ENCODE results near the gene PRKAR1A. TPM values are rescaled to one million over a fixed set of nuclear protein-coding genes. Genes with fewer than 3 reads are reported as not detected.

PRKAR1A gene
- total RNA-seq, 2 donors from 2014 or later, result 296 to 409 TPM

DNA sequence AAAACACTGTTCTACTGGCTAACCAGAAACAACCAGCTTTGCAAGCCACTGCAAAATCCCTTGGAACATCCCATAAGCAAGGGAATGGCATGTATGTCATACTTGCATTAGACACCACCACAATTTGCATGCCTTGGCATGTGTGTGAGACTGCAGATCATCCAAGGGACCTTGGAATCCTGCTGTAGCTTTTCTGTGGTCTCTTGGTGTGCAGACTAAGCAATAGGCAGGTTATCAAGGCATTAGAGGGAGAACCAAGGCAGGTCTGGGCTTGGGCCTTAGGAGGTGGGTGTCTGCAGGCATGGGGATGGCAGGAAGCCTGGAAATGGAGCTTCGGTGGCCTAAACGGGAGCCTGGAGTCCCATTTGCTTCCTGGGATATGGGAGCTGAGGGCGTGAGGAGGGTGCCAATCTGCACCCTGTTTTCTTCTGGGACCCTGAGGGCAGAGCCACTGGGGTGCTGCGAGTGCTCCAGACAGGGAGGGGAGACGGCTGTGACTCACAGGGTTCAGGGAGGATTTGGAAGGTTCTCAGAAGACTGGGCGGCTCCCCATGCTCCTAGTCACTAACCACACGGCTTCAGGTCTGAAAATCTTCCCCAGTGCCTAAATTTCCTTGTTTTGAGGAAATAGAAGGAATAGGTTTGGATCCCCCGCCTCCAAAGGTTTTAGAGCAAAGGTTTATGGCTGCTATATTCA, 52.3 kb downstream of the PRKAR1A start:
- no peak overlapping the region for H3K4me3 ChIP-seq
- no peak for DNase-seq (ENCODE audit: low spot score)
- 77% methylated on average over 8 of the region's 8 CpGs for WGBS
- H3K4me1 ChIP-seq (replicated peaks), result no peaks in the 10 kb centered on the region
- no peak for TF ChIP-seq POLR2A (IDR thresholded peaks at IDR 0.05)
- no peak for TF ChIP-seq POLR2AphosphoS5 (IDR thresholded peaks at IDR 0.05)
- TF ChIP-seq, protein P1, sequence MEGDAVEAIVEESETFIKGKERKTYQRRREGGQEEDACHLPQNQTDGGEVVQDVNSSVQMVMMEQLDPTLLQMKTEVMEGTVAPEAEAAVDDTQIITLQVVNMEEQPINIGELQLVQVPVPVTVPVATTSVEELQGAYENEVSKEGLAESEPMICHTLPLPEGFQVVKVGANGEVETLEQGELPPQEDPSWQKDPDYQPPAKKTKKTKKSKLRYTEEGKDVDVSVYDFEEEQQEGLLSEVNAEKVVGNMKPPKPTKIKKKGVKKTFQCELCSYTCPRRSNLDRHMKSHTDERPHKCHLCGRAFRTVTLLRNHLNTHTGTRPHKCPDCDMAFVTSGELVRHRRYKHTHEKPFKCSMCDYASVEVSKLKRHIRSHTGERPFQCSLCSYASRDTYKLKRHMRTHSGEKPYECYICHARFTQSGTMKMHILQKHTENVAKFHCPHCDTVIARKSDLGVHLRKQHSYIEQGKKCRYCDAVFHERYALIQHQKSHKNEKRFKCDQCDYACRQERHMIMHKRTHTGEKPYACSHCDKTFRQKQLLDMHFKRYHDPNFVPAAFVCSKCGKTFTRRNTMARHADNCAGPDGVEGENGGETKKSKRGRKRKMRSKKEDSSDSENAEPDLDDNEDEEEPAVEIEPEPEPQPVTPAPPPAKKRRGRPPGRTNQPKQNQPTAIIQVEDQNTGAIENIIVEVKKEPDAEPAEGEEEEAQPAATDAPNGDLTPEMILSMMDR (IDR thresholded peaks at IDR 0.05), result no peak
- H3K27ac ChIP-seq, result no peak overlapping the region
- intact Hi-C loops (cut with DNase I), result no loop called here
- no peaks in the 10 kb centered on the region for H3K36me3 ChIP-seq
- H3K27me3 ChIP-seq (replicated peaks; ENCODE audit: insufficient read depth), result no peaks in the 10 kb centered on the region
- H3K9me3 ChIP-seq, result no peaks in the 10 kb centered on the region

DNA sequence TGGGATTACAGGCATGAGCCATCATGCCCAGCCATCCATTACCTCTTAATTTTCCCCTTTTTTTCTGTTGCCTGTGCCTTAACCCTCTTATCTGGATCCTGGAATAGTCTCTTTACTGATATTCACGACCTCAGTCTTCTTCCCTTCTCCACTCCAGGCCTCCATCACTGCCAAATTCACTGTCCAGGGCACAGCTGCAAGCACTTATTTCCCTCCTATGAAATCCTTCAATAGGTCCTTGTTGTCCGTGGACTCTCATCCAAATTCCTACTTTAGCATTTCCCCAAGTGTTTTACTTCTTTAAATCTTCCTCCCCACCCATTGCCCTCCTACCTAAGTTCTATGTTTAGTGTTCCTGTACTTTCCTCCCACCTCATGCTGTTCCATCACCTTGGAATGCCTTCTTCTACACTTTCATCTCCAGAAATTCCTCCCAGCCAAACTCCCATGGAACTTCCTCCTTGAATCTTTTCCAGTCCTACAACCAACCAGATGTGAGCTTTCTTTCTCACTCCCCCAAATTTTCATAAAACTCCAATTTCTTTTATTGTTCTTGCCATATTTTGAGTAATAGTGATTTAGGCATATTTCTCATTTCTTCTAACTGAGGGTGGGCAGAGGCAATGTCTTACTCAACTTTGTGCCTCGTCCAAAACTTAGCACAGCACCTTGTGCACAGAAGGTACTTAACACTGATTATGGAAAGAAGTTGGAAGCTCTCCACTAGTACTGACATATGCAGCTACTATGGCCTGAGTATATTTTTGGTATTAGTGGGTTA, 53.6 kb downstream of the PRKAR1A start:
- Histone ChIP-seq H3K27ac (no peak overlapping the region), H3K4me1 (replicated peaks) (no peaks in the 10 kb centered on the region), H3K4me3 (no peak overlapping the region), H3K27me3 (replicated peaks; ENCODE audit: insufficient read depth) (no peaks in the 10 kb centered on the region), H3K36me3 (no peaks in the 10 kb centered on the region), H3K9me3 (no peaks in the 10 kb centered on the region)
- no peak for TF ChIP-seq POLR2AphosphoS5 (IDR thresholded peaks at IDR 0.05)
- no peak for TF ChIP-seq POLR2A (IDR thresholded peaks at IDR 0.05)
- TF ChIP-seq, protein P1 (IDR thresholded peaks at IDR 0.05), result no peak
- intact Hi-C loops (cut with DNase I), result no loop called here
- WGBS, result 71% methylated on average over 3 of the region's 3 CpGs
- no peak for DNase-seq (ENCODE audit: low spot score)

DNA sequence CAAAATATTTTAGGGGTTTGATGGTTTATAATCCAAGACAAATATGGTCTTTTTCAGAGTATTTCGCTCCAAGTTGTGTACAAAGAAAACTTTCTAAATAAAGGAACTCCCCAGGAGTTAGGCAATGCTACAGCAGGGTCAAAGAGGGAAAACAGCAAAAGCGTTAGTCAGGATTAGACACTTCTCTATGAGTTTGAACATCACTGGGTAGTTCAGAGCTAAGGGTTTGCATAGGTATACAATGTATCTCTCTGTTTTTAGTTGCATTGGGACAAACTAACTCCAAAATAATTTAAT, 54.2 kb downstream of the PRKAR1A start:
- 79% methylated on average over 2 of the region's 2 CpGs for WGBS
- Histone ChIP-seq H3K27me3 (replicated peaks; ENCODE audit: insufficient read depth) (no peaks in the 10 kb centered on the region), H3K4me1 (replicated peaks) (no peaks in the 10 kb centered on the region), H3K36me3 (no peaks in the 10 kb centered on the region), H3K27ac (no peak overlapping the region), H3K4me3 (no peak overlapping the region), H3K9me3 (no peaks in the 10 kb centered on the region)
- intact Hi-C loops (cut with DNase I), result no loop called here
- no peak for TF ChIP-seq POLR2A (IDR thresholded peaks at IDR 0.05)
- no peak for TF ChIP-seq POLR2AphosphoS5 (IDR thresholded peaks at IDR 0.05)
- TF ChIP-seq, protein P1 (IDR thresholded peaks at IDR 0.05), result no peak
- DNase-seq (ENCODE audit: low spot score), result no peak

DNA sequence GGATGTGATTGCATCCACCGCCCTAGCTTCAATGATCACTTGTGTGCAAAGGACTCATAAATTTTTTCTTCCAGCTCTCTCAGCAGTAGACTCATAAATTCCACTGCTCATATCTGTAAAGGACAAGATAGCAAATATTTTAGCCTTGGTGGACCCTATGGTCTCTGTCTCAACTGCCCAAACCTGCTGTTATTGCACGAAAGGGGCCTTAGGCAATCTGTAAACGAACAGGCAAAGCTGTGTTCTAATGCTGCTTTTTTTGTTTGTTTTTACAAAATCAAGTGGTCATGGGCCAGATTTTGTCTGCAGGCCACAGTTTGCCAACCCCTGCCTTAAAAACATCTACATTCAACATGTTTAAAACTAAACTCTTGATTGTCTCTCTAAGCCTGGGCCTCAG, 54.8 kb downstream of the PRKAR1A start:
- TF ChIP-seq POLR2AphosphoS5 (IDR thresholded peaks at IDR 0.05), result no peak
- TF ChIP-seq, protein P1 (IDR thresholded peaks at IDR 0.05), result no peak
- TF ChIP-seq POLR2A (IDR thresholded peaks at IDR 0.05), result no peak
- no peak for DNase-seq (ENCODE audit: low spot score)
- Histone ChIP-seq H3K4me3 (no peak overlapping the region), H3K4me1 (replicated peaks) (no peaks in the 10 kb centered on the region), H3K27ac (no peak overlapping the region), H3K36me3 (no peaks in the 10 kb centered on the region), H3K27me3 (replicated peaks; ENCODE audit: insufficient read depth) (no peaks in the 10 kb centered on the region), H3K9me3 (no peaks in the 10 kb centered on the region)
- intact Hi-C loops (cut with DNase I), result no loop called here
- WGBS, result 45% methylated on average over 3 of the region's 3 CpGs

DNA sequence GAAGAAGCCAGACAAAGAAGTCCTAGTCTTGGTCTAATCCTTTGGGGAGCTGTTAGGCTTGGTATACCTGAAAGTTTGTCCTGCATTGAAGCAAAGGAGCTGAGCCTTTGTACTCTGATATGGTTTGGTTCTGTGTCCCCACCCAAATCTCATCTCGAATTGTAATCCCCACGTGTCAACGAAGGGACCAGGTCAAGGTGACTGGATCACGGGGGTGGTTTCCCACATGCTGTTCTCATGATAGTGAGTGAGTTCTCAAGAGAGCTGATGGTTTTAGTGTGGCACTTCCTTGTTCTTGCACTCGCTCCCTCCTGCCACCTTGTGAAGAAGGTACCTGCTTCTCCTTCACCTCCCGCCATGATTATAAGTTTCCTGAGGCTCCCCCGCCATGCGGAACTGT, 55.4 kb downstream of the PRKAR1A start:
- Histone ChIP-seq H3K36me3 (no peaks in the 10 kb centered on the region), H3K27me3 (replicated peaks; ENCODE audit: insufficient read depth) (no peaks in the 10 kb centered on the region), H3K4me3 (no peak overlapping the region), H3K27ac (no peak overlapping the region), H3K9me3 (no peaks in the 10 kb centered on the region), H3K4me1 (replicated peaks) (no peaks in the 10 kb centered on the region)
- intact Hi-C loops (cut with DNase I), result no loop called here
- WGBS, result 97% methylated on average over 8 of the region's 8 CpGs
- TF ChIP-seq, protein P1 (IDR thresholded peaks at IDR 0.05), result no peak
- no peak for TF ChIP-seq POLR2A (IDR thresholded peaks at IDR 0.05)
- TF ChIP-seq POLR2AphosphoS5 (IDR thresholded peaks at IDR 0.05), result no peak
- no peak for DNase-seq (ENCODE audit: low spot score)

Data from prostate gland (tissue), 2 donors.